ENCODE data around the gene PDLIM1. TPM values are rescaled to one million over a fixed set of nuclear protein-coding genes. Genes with fewer than 3 reads are reported as not detected.

Gene PDLIM1
- total and polyA plus RNA-seq, 2 of the 13 experiments (the other 11 are each of a cell fraction or from before 2014, with no cell fraction given), result 119 to 123 TPM

DNA sequence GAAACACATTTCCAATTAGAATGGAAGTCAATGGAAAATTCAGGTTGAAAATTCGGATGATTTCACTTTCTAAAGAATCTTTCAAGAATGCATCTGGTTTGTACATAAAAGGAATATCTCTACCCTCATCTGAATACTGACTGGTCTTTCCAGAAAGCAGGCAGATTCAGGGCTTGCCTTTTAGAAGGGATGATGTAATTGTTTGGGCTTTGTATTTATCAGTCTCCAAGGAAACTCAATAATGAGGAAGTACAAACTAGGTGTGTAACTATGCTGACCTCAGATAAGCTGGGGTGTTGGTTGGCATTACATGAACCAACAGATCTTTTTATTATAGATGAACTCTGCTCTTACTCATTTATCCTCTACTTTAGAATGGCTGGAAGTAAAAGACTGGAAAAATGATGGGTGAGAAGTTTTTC is 24.1 kb downstream of the PDLIM1 start (continued):
- TF ChIP-seq ATF7 (IDR thresholded peaks at IDR 0.05), result peak; percentile 83
- TF ChIP-seq ATF7 (CRISPR knock-in tag; IDR thresholded peaks at IDR 0.05), result no peak
- TF ChIP-seq MAFK (conservative IDR thresholded peaks at IDR 0.05 in 1 of 2, IDR thresholded peaks at IDR 0.05 in 1 of 2; ENCODE audit: low read length in 2 of 2), result peak; percentile 9 to 33; a peak in 2 of 4 replicates
- no peak for TF ChIP-seq PAX8 (CRISPR knock-in tag; IDR thresholded peaks at IDR 0.05; ENCODE audit: borderline replicate concordance)
- TF ChIP-seq, protein P1, sequence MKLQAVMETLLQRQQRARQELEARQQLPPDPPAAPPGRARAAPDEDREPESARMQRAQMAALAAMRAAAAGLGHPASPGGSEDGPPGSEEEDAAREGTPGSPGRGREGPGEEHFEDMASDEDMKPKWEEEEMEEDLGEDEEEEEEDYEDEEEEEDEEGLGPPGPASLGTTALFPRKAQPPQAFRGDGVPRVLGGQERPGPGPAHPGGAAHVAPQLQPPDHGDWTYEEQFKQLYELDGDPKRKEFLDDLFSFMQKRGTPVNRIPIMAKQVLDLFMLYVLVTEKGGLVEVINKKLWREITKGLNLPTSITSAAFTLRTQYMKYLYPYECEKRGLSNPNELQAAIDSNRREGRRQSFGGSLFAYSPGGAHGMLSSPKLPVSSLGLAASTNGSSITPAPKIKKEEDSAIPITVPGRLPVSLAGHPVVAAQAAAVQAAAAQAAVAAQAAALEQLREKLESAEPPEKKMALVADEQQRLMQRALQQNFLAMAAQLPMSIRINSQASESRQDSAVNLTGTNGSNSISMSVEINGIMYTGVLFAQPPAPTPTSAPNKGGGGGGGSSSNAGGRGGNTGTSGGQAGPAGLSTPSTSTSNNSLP (IDR thresholded peaks at IDR 0.05; ENCODE audit: low read depth, low read length), result peak; percentile 57; the same call in 1 of the 2 replicates
- TF ChIP-seq, protein P2, sequence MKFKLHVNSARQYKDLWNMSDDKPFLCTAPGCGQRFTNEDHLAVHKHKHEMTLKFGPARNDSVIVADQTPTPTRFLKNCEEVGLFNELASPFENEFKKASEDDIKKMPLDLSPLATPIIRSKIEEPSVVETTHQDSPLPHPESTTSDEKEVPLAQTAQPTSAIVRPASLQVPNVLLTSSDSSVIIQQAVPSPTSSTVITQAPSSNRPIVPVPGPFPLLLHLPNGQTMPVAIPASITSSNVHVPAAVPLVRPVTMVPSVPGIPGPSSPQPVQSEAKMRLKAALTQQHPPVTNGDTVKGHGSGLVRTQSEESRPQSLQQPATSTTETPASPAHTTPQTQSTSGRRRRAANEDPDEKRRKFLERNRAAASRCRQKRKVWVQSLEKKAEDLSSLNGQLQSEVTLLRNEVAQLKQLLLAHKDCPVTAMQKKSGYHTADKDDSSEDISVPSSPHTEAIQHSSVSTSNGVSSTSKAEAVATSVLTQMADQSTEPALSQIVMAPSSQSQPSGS (CRISPR knock-in tag; IDR thresholded peaks at IDR 0.05), result peak; percentile 93
- no peak for TF ChIP-seq CCDC6 (CRISPR knock-in tag; IDR thresholded peaks at IDR 0.05)
- peak; percentile 52; the same call in 1 of the 2 replicates for TF ChIP-seq CEBPG (CRISPR knock-in tag; IDR thresholded peaks at IDR 0.05)
- no peak for TF ChIP-seq FOXP1 (IDR thresholded peaks at IDR 0.05)
- TF ChIP-seq FOXP1 (CRISPR knock-in tag; IDR thresholded peaks at IDR 0.05), result 0 out of 2 replicates have a peak, but pooled peaks have one; percentile 25
- TF ChIP-seq ELF3 (CRISPR knock-in tag; IDR thresholded peaks at IDR 0.05), result peak; percentile 69; the same call in 1 of the 2 replicates
- TF ChIP-seq MAFF (IDR thresholded peaks at IDR 0.05; ENCODE audit: low read depth, low read length), result peak; percentile 42
- no peak for TF ChIP-seq TEAD2 (CRISPR knock-in tag; IDR thresholded peaks at IDR 0.05)
- 0 out of 2 replicates have a peak, but pooled peaks have one; percentile 35 for TF ChIP-seq RXRB (CRISPR knock-in tag; IDR thresholded peaks at IDR 0.05; ENCODE audit: borderline replicate concordance)
- TF ChIP-seq KMT2A (CRISPR knock-in tag; IDR thresholded peaks at IDR 0.05), result no peak
- no peak for TF ChIP-seq EEA1 (CRISPR knock-in tag; IDR thresholded peaks at IDR 0.05; ENCODE audit: borderline replicate concordance)
- TF ChIP-seq ZNF124 (CRISPR knock-in tag; IDR thresholded peaks at IDR 0.05), result no peak
- TF ChIP-seq, protein P3, sequence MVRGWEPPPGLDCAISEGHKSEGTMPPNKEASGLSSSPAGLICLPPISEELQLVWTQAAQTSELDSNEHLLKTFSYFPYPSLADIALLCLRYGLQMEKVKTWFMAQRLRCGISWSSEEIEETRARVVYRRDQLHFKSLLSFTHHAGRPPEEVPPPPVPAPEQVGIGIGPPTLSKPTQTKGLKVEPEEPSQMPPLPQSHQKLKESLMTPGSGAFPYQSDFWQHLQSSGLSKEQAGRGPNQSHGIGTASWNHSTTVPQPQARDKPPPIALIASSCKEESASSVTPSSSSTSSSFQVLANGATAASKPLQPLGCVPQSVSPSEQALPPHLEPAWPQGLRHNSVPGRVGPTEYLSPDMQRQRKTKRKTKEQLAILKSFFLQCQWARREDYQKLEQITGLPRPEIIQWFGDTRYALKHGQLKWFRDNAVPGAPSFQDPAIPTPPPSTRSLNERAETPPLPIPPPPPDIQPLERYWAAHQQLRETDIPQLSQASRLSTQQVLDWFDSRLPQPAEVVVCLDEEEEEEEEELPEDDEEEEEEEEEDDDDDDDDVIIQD (CRISPR knock-in tag; IDR thresholded peaks at IDR 0.05; ENCODE audit: low read depth), result no peak
- TF ChIP-seq RFX1 (IDR thresholded peaks at IDR 0.05), result peak; percentile 49; the same call in 1 of the 2 replicates
- TF ChIP-seq RARA (CRISPR knock-in tag; IDR thresholded peaks at IDR 0.05), result peak; percentile 38; the same call in 1 of the 2 replicates
- TF ChIP-seq TBX3 (IDR thresholded peaks at IDR 0.05; ENCODE audit: borderline replicate concordance), result peak; percentile 45; the same call in 1 of the 2 replicates
- TF ChIP-seq ISL2 (CRISPR knock-in tag; IDR thresholded peaks at IDR 0.05), result no peak
- TF ChIP-seq EP300 (IDR thresholded peaks at IDR 0.05; ENCODE audit: low read depth in 2 of 2, low read length in 2 of 2), result peak in 1 of 2 experiments; percentile 22; a peak in 1 of 4 replicates
- no peak for TF ChIP-seq EP300 (CRISPR knock-in tag; IDR thresholded peaks at IDR 0.05; ENCODE audit: borderline replicate concordance)
- TF ChIP-seq ZFP41 (CRISPR knock-in tag; IDR thresholded peaks at IDR 0.05; ENCODE audit: borderline replicate concordance), result no peak
- peak; percentile 75 for TF ChIP-seq RFX3 (CRISPR knock-in tag; IDR thresholded peaks at IDR 0.05)
- no peak for TF ChIP-seq CHCHD3 (CRISPR knock-in tag; IDR thresholded peaks at IDR 0.05)
- TF ChIP-seq, protein P4, sequence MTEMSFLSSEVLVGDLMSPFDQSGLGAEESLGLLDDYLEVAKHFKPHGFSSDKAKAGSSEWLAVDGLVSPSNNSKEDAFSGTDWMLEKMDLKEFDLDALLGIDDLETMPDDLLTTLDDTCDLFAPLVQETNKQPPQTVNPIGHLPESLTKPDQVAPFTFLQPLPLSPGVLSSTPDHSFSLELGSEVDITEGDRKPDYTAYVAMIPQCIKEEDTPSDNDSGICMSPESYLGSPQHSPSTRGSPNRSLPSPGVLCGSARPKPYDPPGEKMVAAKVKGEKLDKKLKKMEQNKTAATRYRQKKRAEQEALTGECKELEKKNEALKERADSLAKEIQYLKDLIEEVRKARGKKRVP (CRISPR knock-in tag; IDR thresholded peaks at IDR 0.05), result peak in 1 of 2 experiments; percentile 20; a peak in 1 of 4 replicates
- TF ChIP-seq TBL1XR1 (IDR thresholded peaks at IDR 0.05; ENCODE audit: borderline replicate concordance, low read length, partially characterized antibody), result no peak
